CD4-positive, alpha-beta T cell treated with Interleukin-21 for 1 hour (primary cell): Measurements from ENCODE around the gene ZNF853.
"Not testable (repeated sequence)": the region's sequence is repeated elsewhere in the genome, so short reads cannot be mapped to it uniquely, and the experiment has no call there.

ENCODE experiments used
- DNase-seq: peaks from one replicate; pipeline ENCODE4 v3.0.0-alpha.2; 2020

Gene ZNF853

DNA sequence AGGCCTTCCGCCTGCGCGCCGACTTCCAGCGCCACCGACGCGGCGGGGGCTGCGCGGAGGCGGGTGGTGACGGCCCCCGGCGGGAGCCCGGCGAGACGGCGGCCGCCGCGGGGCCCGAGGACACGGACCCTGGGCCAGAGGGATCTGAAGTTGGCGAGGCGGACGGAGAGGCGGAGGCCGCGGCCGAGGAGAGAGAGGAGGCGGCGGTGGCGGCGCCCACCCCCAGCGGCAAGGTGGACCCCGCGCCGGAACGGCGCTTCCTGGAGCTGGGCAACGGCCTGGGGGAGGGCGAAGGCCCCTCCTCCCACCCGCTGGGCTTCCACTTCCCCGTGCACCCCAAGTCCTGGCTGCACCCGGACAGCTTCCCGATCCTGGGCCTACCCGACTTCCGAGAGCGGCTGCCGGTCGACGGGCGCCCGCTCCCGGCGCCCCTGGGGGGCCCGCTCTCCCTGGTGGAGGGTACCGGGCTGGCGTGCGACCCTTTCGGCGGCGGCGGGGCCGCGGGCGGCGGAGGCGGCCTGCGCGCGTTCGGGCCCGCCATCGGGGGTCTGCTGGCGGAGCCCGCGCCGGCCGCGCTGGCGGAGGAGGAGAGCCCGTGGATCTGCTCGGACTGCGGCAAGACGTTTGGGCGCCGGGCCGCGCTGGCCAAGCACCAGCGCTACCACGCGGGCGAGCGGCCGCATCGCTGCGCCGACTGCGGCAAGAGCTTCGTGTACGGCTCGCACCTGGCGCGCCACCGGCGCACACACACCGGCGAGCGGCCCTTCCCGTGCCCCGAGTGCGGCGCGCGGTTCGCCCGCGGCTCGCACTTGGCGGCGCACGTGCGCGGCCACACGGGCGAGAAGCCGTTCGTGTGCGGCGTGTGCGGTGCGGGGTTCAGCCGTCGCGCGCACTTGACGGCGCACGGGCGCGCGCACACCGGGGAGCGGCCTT, 37.9 kb downstream of the ZNF853 start:
- no peak for DNase-seq

DNA sequence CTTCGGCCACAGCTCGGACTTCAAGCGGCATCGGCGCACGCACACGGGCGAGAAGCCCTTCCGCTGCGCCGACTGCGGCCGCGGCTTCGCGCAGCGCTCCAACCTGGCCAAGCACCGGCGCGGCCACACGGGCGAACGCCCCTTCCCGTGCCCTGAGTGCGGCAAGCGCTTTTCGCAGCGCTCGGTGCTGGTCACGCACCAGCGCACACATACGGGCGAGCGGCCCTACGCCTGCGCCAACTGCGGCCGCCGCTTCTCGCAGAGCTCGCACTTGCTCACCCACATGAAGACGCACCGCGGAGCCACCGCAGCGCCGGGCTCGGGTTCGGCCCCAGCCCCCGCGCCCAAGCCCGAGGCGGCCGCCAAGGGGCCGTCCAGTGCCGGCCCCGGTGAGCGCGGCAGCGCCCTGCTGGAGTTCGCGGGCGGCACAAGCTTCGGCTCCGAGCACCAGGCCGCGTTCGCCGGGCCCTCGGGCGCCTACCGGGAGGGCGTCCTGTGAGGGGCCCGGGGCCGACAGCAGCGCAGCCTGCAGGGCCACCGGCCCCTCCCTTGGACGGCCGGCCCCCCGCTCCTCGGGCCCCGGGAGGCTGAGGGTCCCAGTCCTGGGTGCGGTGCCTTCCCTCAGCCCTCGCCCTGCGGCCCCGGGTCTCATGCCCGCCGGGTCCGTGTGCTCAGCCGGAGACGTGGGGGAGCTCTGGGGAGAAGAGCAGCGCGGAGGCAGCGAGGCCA, 38.9 kb downstream of the ZNF853 start:
- no peak for DNase-seq

DNA sequence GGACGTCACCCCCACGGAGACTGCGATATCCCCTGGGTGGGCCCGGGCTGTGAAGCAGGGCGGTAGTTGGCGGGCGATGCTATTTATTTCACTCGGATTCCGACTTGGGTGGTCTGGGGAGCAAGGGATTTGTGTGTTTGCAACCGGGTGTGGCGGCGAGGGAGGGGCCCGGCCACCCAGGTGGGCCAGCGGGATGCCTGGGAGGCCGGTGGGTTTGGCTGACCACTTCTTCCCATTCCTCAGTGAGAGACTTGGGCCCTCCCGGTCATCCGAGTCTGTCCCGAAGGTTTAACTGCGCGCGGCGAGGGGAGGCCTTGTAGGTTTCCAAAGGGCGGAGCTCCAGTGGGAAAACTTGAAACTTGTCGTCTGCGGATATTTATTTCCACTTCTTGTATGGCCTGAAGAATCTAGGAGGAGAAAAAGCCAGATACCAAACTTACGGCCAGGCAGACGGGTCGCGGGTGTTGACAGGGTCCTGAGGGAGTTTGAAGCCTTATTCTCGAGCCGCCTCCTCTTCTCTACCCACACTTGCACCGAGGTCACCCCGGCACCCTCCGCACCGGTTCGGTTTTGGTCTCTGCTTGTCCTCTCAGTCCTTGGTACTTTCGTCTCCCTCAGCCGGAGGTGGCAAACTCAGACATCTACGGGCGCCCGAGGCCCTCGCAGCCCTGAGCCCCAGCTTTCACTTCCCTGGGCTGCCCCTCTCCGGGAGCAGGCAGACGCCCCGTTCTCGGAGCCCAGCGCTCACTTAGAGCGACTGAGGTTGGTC, 39.6 kb downstream of the ZNF853 start:
- no peak for DNase-seq

DNA sequence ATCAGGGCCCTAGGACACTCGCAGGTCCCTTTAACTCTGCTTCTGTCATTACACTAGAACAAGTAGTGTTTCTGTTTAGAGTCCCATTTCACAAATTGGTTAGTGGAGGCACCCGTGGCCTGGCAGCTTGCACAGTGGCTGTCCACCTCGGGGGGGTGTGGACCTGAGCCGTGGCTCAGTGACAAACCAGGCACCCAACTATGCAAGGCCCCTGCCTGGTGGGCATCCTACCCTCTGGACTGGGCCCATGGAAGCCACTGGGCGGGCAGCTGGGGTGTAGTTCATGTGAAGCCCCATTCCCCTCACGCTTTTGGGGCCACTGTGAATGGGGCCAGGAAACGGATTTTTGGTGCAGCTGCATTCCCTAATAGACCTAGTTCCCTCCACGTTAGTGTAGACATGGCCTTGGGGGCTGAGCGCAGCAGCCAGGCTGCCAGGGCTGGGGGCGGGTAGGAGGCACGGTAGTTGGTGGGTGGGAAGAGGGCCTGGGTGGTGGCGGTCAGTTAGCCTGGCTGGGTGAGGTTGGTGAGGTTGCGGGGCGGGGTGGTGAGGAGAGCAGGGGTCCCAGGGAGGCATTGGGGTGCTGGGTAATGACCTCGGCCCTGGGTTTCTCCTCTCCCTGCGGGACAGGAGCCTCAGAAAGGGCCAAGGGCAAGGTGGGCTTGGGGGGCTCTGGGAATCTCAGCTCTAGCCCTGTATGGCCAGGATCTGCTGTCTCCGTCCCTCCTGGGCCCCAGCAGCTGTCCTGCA, 40.4 kb downstream of the ZNF853 start:
- DNase-seq, result no peak

DNA sequence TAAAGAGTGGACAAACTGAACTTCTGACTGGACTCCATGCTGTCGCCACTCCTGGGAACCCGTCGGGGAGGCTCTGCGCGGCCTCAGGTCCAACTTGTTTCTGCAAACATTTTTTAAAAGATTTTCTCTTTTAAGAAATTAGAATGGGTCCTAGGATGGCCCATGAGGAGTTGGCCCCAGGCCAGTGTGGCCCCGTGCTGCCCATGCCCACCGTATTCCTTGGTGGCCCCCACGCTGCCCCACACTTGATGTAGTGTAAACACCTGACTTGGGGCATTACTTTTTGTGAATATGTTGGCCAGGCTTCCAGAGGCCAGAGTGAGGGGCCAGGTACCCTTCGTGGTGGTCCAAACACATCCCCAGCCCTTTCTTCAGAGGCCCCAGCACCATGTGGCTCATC, 41.0 kb downstream of the ZNF853 start:
- DNase-seq, result no peak

DNA sequence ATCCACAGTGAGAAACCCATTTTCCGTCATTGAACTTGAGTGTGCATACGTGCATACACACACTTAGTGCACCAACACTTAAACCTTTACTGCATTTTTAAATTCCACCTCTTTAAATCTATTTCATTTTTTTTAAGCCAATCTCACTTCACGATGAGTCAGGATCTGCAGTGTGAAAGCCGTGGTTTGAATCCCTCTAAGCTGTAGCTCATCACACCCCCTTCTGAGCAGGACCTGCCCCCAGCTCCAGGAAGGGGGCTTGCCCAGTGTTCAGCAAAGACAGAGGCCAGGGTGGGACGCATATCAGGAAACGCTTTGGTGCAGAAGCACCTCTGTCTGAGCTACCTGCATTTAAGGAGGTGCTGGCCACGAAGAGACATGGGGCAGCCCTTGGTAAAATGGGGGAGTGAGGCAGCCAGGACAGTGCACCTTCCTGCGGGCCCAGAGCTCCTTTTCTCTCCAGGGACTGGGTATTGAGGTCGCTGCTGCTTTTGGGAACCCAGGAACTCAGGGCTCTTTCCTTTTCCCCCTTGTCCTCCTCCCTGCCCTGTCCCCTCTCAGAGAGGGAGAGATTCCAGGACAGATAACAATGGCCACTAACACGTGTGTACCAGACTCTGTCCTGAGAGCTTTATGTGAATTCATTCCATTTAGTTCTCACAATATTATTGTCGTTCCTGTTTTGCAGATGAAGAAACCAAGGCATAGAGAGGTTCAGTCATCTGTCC, 43.4 kb downstream of the ZNF853 start:
- DNase-seq, result no peak

DNA sequence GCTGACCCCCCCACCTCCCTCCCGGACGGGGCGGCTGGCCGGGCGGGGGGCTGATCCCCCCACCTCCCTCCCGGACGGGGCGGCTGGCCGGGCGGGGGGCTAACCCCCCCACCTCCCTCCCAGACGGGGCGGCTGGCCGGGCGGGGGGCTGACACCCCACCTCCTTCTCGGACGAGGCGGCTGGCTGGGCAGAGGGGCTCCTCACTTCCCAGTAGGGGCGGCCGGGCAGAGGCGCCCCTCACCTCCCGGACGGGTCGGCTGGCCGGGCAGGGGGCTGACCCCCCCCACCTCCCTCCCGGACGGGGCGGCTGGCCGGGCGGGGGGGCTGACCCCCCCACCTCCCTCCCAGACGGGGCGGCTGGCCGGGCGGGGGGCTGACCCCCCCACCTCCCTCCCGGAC, 55.4 kb downstream of the ZNF853 start:
- DNase-seq, result not testable (repeated sequence)
